KMS-11 (cell line): ENCODE data around the gene SCFD2.
"Not testable (repeated sequence)": the region's sequence is repeated elsewhere in the genome, so short reads cannot be mapped to it uniquely, and the experiment has no call there.

Experiments
- H2AFZ ChIP-seq: fragments of 200-600 bp; sonication (generic); 2 replicates; pipeline ENCODE4 v1.6.1; 2016; ENCODE audit warnings: antibody characterized with exemption, mixed run types, low read depth
- H3K27ac ChIP-seq: fragments of 200-600 bp; sonication (generic); 2 replicates; pipeline ENCODE4 v1.6.1; 2016; ENCODE audit warnings: mild to moderate bottlenecking, mixed run types
- H3K27me3 ChIP-seq: fragments of 200-600 bp; sonication (generic); 2 replicates; pipeline ENCODE4 v1.6.1; 2017; ENCODE audit warnings: mild to moderate bottlenecking, low read depth, mixed run types, moderate library complexity; ENCODE audit not compliant: insufficient read depth
- H3K36me3 ChIP-seq: fragments of 200-600 bp; sonication (generic); 2 replicates; pipeline ENCODE4 v1.6.1; 2017; ENCODE audit warnings: mild to moderate bottlenecking, mixed run types; ENCODE audit not compliant: insufficient read depth
- H3K4me1 ChIP-seq: fragments of 200-600 bp; sonication (generic); 2 replicates; pipeline ENCODE4 v1.6.1; 2016; ENCODE audit warnings: mild to moderate bottlenecking, low read depth, mixed run types; ENCODE audit not compliant: poor library complexity, severe bottlenecking
- H3K4me2 ChIP-seq: fragments of 200-600 bp; sonication (generic); 2 replicates; pipeline ENCODE4 v1.7.0; 2016; ENCODE audit warnings: mild to moderate bottlenecking, mixed run types
- H3K4me3 ChIP-seq: fragments of 200-600 bp; sonication (generic); IDR thresholded peaks from 2 replicates; pipeline ENCODE4 v1.6.1; 2017; ENCODE audit warnings: low read depth, low read length, mixed read lengths; ENCODE audit not compliant: insufficient read depth
- H3K79me2 ChIP-seq: fragments of 200-600 bp; sonication (generic); 2 replicates; pipeline ENCODE4 v1.6.1; 2016; ENCODE audit warnings: low read depth, mixed run types; ENCODE audit not compliant: insufficient read depth
- H3K9ac ChIP-seq: fragments of 200-600 bp; sonication (generic); 2 replicates; pipeline ENCODE4 v1.6.1; 2016; ENCODE audit warnings: mild to moderate bottlenecking, mixed run types
- H4K20me1 ChIP-seq: fragments of 200-600 bp; sonication (generic); 2 replicates; pipeline ENCODE4 v1.6.1; 2016; ENCODE audit warnings: mild to moderate bottlenecking, mixed run types; ENCODE audit not compliant: insufficient read depth
- CTCF ChIP-seq: fragments of 200-600 bp; sonication (generic); conservative IDR thresholded peaks from 2 replicates; pipeline ENCODE4 v1.6.1; 2017; ENCODE audit warnings: low read depth, mild to moderate bottlenecking, antibody characterized with exemption, low read length, moderate library complexity, mixed read lengths

SCFD2 gene

GRCh38 chr4:53240573-53240972, 125.3 kb downstream of the SCFD2 start:
- Histone ChIP-seq H3K4me3 (no peak overlapping the region), H3K4me1 (no peaks in the 10 kb centered on the region), H2AFZ (no peak overlapping the region), H3K36me3 (no peaks in the 10 kb centered on the region), H4K20me1 (no peaks in the 10 kb centered on the region), H3K27me3 (no peaks in the 10 kb centered on the region), H3K27ac (no peak overlapping the region), H3K4me2 (no peak overlapping the region), H3K9ac (no peak overlapping the region), H3K79me2 (no peaks in the 10 kb centered on the region)
- TF ChIP-seq CTCF, result no peak

GRCh38 chr4:53238352-53238751, 127.5 kb downstream of the SCFD2 start:
- H3K4me2 ChIP-seq, H4K20me1 ChIP-seq, H3K27me3 ChIP-seq, H3K4me3 ChIP-seq, H3K4me1 ChIP-seq, H2AFZ ChIP-seq, H3K79me2 ChIP-seq, H3K27ac ChIP-seq, H3K36me3 ChIP-seq, H3K9ac ChIP-seq: not testable (repeated sequence)

- not testable (repeated sequence) for H3K79me2 ChIP-seq, H4K20me1 ChIP-seq, H3K4me2 ChIP-seq, H3K9ac ChIP-seq, H3K36me3 ChIP-seq, H3K27me3 ChIP-seq, H3K27ac ChIP-seq, H3K4me3 ChIP-seq, H2AFZ ChIP-seq, H3K4me1 ChIP-seq
Observed at GRCh38 chr4:53237811-53238210, 128.1 kb downstream of the SCFD2 start.

- not testable (repeated sequence) for H3K27me3 ChIP-seq, H3K27ac ChIP-seq, H3K4me1 ChIP-seq, H3K79me2 ChIP-seq, H3K4me2 ChIP-seq, H4K20me1 ChIP-seq, H2AFZ ChIP-seq, H3K4me3 ChIP-seq, H3K36me3 ChIP-seq, H3K9ac ChIP-seq
Observed at GRCh38 chr4:53236624-53237023, 129.2 kb downstream of the SCFD2 start.

- Histone ChIP-seq H3K4me3 (no peak overlapping the region), H3K9ac (no peak overlapping the region), H3K27ac (no peak overlapping the region), H4K20me1 (no peaks in the 10 kb centered on the region), H3K79me2 (no peaks in the 10 kb centered on the region), H3K4me1 (no peaks in the 10 kb centered on the region), H3K27me3 (no peaks in the 10 kb centered on the region), H2AFZ (no peak overlapping the region), H3K4me2 (no peak overlapping the region), H3K36me3 (no peaks in the 10 kb centered on the region)
- TF ChIP-seq CTCF, result no peak
Observed at GRCh38 chr4:53235547-53235946, 130.3 kb downstream of the SCFD2 start.

GRCh38 chr4:53234669-53235068, 131.2 kb downstream of the SCFD2 start:
- no peak overlapping the region for H3K4me3 ChIP-seq
- H3K27ac ChIP-seq, result no peak overlapping the region
- H4K20me1 ChIP-seq, result no peaks in the 10 kb centered on the region
- no peaks in the 10 kb centered on the region for H3K36me3 ChIP-seq
- H3K27me3 ChIP-seq, result no peaks in the 10 kb centered on the region
- no peak for TF ChIP-seq CTCF
- no peaks in the 10 kb centered on the region for H3K79me2 ChIP-seq
- no peak overlapping the region for H3K9ac ChIP-seq
- no peak overlapping the region for H2AFZ ChIP-seq
- no peak overlapping the region for H3K4me2 ChIP-seq
- H3K4me1 ChIP-seq, result no peaks in the 10 kb centered on the region
